Breast epithelium (tissue), 4 donors: Measurements from ENCODE around the gene DMRTB1. TPM values are rescaled to one million over a fixed set of nuclear protein-coding genes. Genes with fewer than 3 reads are reported as not detected.
A peak's percentile ranks its signal among the peaks of the same experiment; 100 is the strongest.

Source experiments
- DNase-seq, 2 donors: peaks; one replicate each; pipeline ENCODE4 v3.0.0-alpha.2; 2019; ENCODE audit warnings: low spot score in 2 of 2
- H3K27ac ChIP-seq, 2 donors: fragments of 200-600 bp; sonication (generic) in 1 of 2; one replicate each; pipeline ENCODE4 v1.5.1; 2016 to 2019; ENCODE audit warnings: mild to moderate bottlenecking in 1 of 2
- H3K27me3 ChIP-seq, 2 donors: fragments of 200-600 bp; sonication (generic) in 1 of 2; one replicate each; pipeline versions ENCODE4 v1.5.1 to v1.6.0; 2017 to 2019; ENCODE audit warnings: control low read depth in 1 of 2, mild to moderate bottlenecking in 1 of 2
- H3K36me3 ChIP-seq: fragments of 200-600 bp; one replicate; pipeline ENCODE4 v1.5.1; 2019
- H3K4me1 ChIP-seq, 2 donors: fragments of 200-600 bp; sonication (generic); one replicate each; pipeline ENCODE4 v1.5.1; 2016 to 2019; ENCODE audit warnings: control low read depth in 1 of 2
- H3K4me3 ChIP-seq, 3 donors: fragments of 200-600 bp; sonication (generic); 1 replicate in 2 of 3; 2 replicates in 1 of 3; pipeline ENCODE4 v1.5.1; 2016 to 2019; ENCODE audit warnings: mild to moderate bottlenecking in 3 of 3, moderate library complexity in 2 of 3
- H3K9me3 ChIP-seq, 2 donors: fragments of 200-600 bp; sonication (generic) in 1 of 2; one replicate each; pipeline ENCODE4 v1.5.1; 2016 to 2019; ENCODE audit warnings: control low read depth in 1 of 2
- CTCF ChIP-seq, 3 donors: fragments of 450-650 bp; IDR thresholded peaks; one replicate each; pipeline ENCODE4 v1.5.1; 2016 to 2017; ENCODE audit warnings: antibody characterized with exemption in 3 of 3, mild to moderate bottlenecking in 3 of 3, moderate library complexity in 3 of 3
- POLR2A ChIP-seq: fragments of 450-650 bp; IDR thresholded peaks from one replicate; pipeline ENCODE4 v1.6.1; 2016; ENCODE audit warnings: antibody characterized with exemption, mild to moderate bottlenecking, moderate library complexity
- POLR2AphosphoS5 ChIP-seq, 3 donors: sonication (generic); formaldehyde crosslinking; IDR thresholded peaks; one replicate each; pipeline ENCODE4 v1.6.1; 2017; ENCODE audit warnings: antibody characterized with exemption in 3 of 3
- intact Hi-C: fragments of 100-400 bp; cut with DNase I; formaldehyde crosslinking; loops from one replicate; pipeline ENCODE4 v1.15.1; 2023; ENCODE audit warnings: low total_unique reads
- total RNA-seq, 3 donors: library from RNA; depleted of rRNA; stranded (reverse); fragments of >200 nt; gene quantifications; one replicate each; pipeline ENCODE4 v1.1.0, GENCODE V29; 2016

Gene DMRTB1
- total RNA-seq, 3 donors from 2014 or later, result not detected

GRCh38 chr1:53485478-53486394, 26.5 kb downstream of the DMRTB1 start:
- Histone ChIP-seq H3K27me3 (peaks cover 0 to 17% of the 10 kb centered on the region in 2 donors), H3K4me1 (no peaks in the 10 kb centered on the region), H3K27ac (no peak overlapping the region), H3K9me3 (peaks cover 0 to 8% of the 10 kb centered on the region in 2 donors), H3K36me3 (no peaks in the 10 kb centered on the region), H3K4me3 (no peak overlapping the region)
- TF ChIP-seq CTCF (IDR thresholded peaks at IDR 0.05) (peak in 2 of 3 donors; percentile 76 to 82), POLR2A (no peak), POLR2AphosphoS5 (IDR thresholded peaks at IDR 0.05) (no peak)
- peak; percentile 38 to 83 for DNase-seq
- intact Hi-C loops, result loop anchor here (5.0 kb wide), 1 partner anchor 1558 kb away; no protein-coding TSS in a partner anchor

- H3K36me3 ChIP-seq, result no peaks in the 10 kb centered on the region
- intact Hi-C loops, result loop anchor here (5.0 kb wide), 1 partner anchor 1559 kb away; no protein-coding TSS in a partner anchor
- peaks cover 0 to 8% of the 10 kb centered on the region in 2 donors for H3K9me3 ChIP-seq
- no peak overlapping the region for H3K27ac ChIP-seq
- no peaks in the 10 kb centered on the region for H3K4me1 ChIP-seq
- TF ChIP-seq POLR2AphosphoS5 (IDR thresholded peaks at IDR 0.05) (no peak), POLR2A (no peak)
- no peak overlapping the region for H3K4me3 ChIP-seq
- peaks cover 0 to 17% of the 10 kb centered on the region in 2 donors for H3K27me3 ChIP-seq
- DNase-seq, result no peak
Measured at GRCh38 chr1:53486395-53487026, 27.3 kb downstream of the DMRTB1 start.

- Histone ChIP-seq H3K36me3 (no peaks in the 10 kb centered on the region), H3K27ac (no peak overlapping the region), H3K27me3 (peaks cover 0 to 13% of the 10 kb centered on the region in 2 donors), H3K9me3 (peaks cover 0 to 8% of the 10 kb centered on the region in 2 donors), H3K4me1 (no peaks in the 10 kb centered on the region), H3K4me3 (no peak overlapping the region)
- no peak for TF ChIP-seq POLR2AphosphoS5 (IDR thresholded peaks at IDR 0.05)
- TF ChIP-seq POLR2A, result no peak
- no peak for TF ChIP-seq CTCF (IDR thresholded peaks at IDR 0.05)
- intact Hi-C loops, result no loop called here
- no peak for DNase-seq
Measured at GRCh38 chr1:53490351-53490750, 31.2 kb downstream of the DMRTB1 start.

- no peaks in the 10 kb centered on the region for H3K36me3 ChIP-seq
- no peak overlapping the region for H3K4me3 ChIP-seq
- no peak for DNase-seq
- no peaks in the 10 kb centered on the region for H3K9me3 ChIP-seq
- peaks cover 0 to 12% of the 10 kb centered on the region in 2 donors for H3K27me3 ChIP-seq
- no peak for TF ChIP-seq POLR2A
- no peak for TF ChIP-seq POLR2AphosphoS5 (IDR thresholded peaks at IDR 0.05)
- TF ChIP-seq CTCF (IDR thresholded peaks at IDR 0.05), result no peak
- intact Hi-C loops, result no loop called here
- H3K27ac ChIP-seq, result no peak overlapping the region
- no peaks in the 10 kb centered on the region for H3K4me1 ChIP-seq
Measured at GRCh38 chr1:53495633-53496345, 36.6 kb downstream of the DMRTB1 start.

GRCh38 chr1:53498555-53499131, 39.4 kb downstream of the DMRTB1 start:
- DNase-seq, result no peak
- Histone ChIP-seq H3K27me3 (peaks cover 0 to 13% of the 10 kb centered on the region in 2 donors), H3K27ac (no peak overlapping the region), H3K4me1 (no peaks in the 10 kb centered on the region), H3K9me3 (no peaks in the 10 kb centered on the region), H3K4me3 (no peak overlapping the region), H3K36me3 (no peaks in the 10 kb centered on the region)
- intact Hi-C loops, result loop anchor here (1.0 kb wide), 1 partner anchor 32 kb away; no protein-coding TSS in a partner anchor
- no peak for TF ChIP-seq POLR2AphosphoS5 (IDR thresholded peaks at IDR 0.05)
- no peak for TF ChIP-seq CTCF (IDR thresholded peaks at IDR 0.05)
- TF ChIP-seq POLR2A, result no peak
